Osteoblast (primary cell): ENCODE measurements around the gene DMD. TPM values are rescaled to one million over a fixed set of nuclear protein-coding genes. Genes with fewer than 3 reads are reported as not detected.

Experiments used
- DNase-seq: peaks from one replicate; pipeline ENCODE4 v3.0.0; 2011; ENCODE audit warnings: low spot score, mixed read lengths; ENCODE audit not compliant: insufficient read length; ENCODE audit errors: missing footprints
- H2AFZ ChIP-seq: 2 replicates; pipeline ENCODE4 v1.6.0; 2011; ENCODE audit warnings: mild to moderate bottlenecking, low read length
- H3K27ac ChIP-seq: 2 replicates; pipeline ENCODE4 v1.5.1; 2011; ENCODE audit warnings: mild to moderate bottlenecking, low read depth, low read length, moderate library complexity
- H3K27me3 ChIP-seq: 2 replicates; pipeline ENCODE4 v1.6.0; 2012; ENCODE audit warnings: mild to moderate bottlenecking, control low read depth, inconsistent platforms, low read length, moderate library complexity; ENCODE audit not compliant: insufficient read depth
- H3K36me3 ChIP-seq: 2 replicates; pipeline ENCODE4 v1.5.1; 2011; ENCODE audit warnings: mild to moderate bottlenecking, low read length, control low read depth, moderate library complexity; ENCODE audit not compliant: insufficient read depth
- H3K4me1 ChIP-seq: 2 replicates; pipeline ENCODE4 v1.5.1; 2011; ENCODE audit warnings: mild to moderate bottlenecking, low read length, control low read depth, moderate library complexity; ENCODE audit not compliant: insufficient read depth
- H3K4me2 ChIP-seq: 2 replicates; pipeline ENCODE4 v1.6.0; 2011; ENCODE audit warnings: mild to moderate bottlenecking, low read length; ENCODE audit not compliant: insufficient read depth
- H3K4me3 ChIP-seq: fragments of 200-600 bp; sonication (generic); 3 replicates; pipeline ENCODE4 v1.5.1; 2012; ENCODE audit warnings: mild to moderate bottlenecking, low read length, inconsistent platforms; ENCODE audit not compliant: insufficient read depth
- H3K79me2 ChIP-seq: 2 replicates; pipeline ENCODE4 v1.6.0; 2012; ENCODE audit warnings: mild to moderate bottlenecking, low read length, control low read depth, inconsistent platforms; ENCODE audit not compliant: insufficient read depth
- H3K9me3 ChIP-seq: 2 replicates; pipeline ENCODE4 v1.5.1; 2011; ENCODE audit warnings: low read depth, low read length, control low read depth
- H4K20me1 ChIP-seq: 2 replicates; pipeline ENCODE4 v1.6.0; 2012; ENCODE audit warnings: mild to moderate bottlenecking, low read length, control low read depth; ENCODE audit not compliant: insufficient read depth
- total RNA-seq: library from RNA; depleted of rRNA; stranded (reverse); fragments of >200 nt; gene quantifications from 2 replicates; pipeline ENCODE4 v1.2.3, GENCODE V29; 2012
- TF ChIP-seq, protein P1 (sequence below): IDR thresholded peaks from 2 replicates; pipeline ENCODE4 v1.5.1; 2011; ENCODE audit warnings: mild to moderate bottlenecking, low read depth, low read length, moderate library complexity; ENCODE audit errors: extremely low read depth

Gene DMD
- total RNA-seq, 1 donor = 12.7 TPM

- Histone ChIP-seq H3K4me3 (no peak overlapping the region), H3K4me1 (no peaks in the 10 kb centered on the region), H3K27ac (no peak overlapping the region), H3K27me3 (no peaks in the 10 kb centered on the region), H3K36me3 (no peaks in the 10 kb centered on the region), H4K20me1 (no peaks in the 10 kb centered on the region), H3K9me3 (no peaks in the 10 kb centered on the region), H3K4me2 (no peak overlapping the region), H3K79me2 (no peaks in the 10 kb centered on the region), H2AFZ (no peak overlapping the region)
- DNase-seq = no peak
- TF ChIP-seq, protein P1, sequence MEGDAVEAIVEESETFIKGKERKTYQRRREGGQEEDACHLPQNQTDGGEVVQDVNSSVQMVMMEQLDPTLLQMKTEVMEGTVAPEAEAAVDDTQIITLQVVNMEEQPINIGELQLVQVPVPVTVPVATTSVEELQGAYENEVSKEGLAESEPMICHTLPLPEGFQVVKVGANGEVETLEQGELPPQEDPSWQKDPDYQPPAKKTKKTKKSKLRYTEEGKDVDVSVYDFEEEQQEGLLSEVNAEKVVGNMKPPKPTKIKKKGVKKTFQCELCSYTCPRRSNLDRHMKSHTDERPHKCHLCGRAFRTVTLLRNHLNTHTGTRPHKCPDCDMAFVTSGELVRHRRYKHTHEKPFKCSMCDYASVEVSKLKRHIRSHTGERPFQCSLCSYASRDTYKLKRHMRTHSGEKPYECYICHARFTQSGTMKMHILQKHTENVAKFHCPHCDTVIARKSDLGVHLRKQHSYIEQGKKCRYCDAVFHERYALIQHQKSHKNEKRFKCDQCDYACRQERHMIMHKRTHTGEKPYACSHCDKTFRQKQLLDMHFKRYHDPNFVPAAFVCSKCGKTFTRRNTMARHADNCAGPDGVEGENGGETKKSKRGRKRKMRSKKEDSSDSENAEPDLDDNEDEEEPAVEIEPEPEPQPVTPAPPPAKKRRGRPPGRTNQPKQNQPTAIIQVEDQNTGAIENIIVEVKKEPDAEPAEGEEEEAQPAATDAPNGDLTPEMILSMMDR = no peak
Measured at GRCh38 chrX:31433856-31434255, 1777.5 kb downstream of the DMD start.

DNA sequence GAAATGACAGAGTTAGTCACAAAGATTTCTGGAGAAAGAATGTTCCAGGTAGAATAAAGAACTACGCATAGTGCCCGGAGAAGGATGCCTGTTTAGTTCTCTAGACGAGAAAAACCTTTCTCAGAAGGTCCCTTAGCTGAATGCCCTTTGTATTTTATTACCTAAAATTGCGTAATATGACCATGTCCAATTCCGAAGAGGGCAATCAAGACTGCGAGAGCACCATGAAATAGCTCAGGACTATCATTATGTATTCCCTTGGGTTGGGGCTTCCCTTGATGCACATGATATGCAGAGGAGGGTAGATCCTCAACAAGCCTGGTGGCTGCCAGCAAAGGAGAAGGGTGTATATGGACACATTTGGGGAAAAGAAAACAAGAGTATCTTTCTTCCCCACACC lies 1781.4 kb downstream of the DMD start:
- Histone ChIP-seq H3K36me3 (no peaks in the 10 kb centered on the region), H2AFZ (no peak overlapping the region), H3K4me1 (no peaks in the 10 kb centered on the region), H3K79me2 (no peaks in the 10 kb centered on the region), H4K20me1 (no peaks in the 10 kb centered on the region), H3K27me3 (no peaks in the 10 kb centered on the region), H3K4me2 (no peak overlapping the region), H3K4me3 (no peak overlapping the region), H3K9me3 (no peaks in the 10 kb centered on the region), H3K27ac (no peak overlapping the region)
- no peak for DNase-seq
- TF ChIP-seq, protein P1 = no peak

- peak overlapping the region; percentile 36 for H3K4me3 ChIP-seq
- no peaks in the 10 kb centered on the region for H3K9me3 ChIP-seq
- H3K4me1 ChIP-seq = no peaks in the 10 kb centered on the region
- no peaks in the 10 kb centered on the region for H3K27me3 ChIP-seq
- no peak for DNase-seq
- TF ChIP-seq, protein P1 = peak; percentile 44
- peak overlapping the region; percentile 66 for H2AFZ ChIP-seq
- H3K79me2 ChIP-seq = no peaks in the 10 kb centered on the region
- no peaks in the 10 kb centered on the region for H3K36me3 ChIP-seq
- H3K4me2 ChIP-seq = peak overlapping the region; percentile 71
- H4K20me1 ChIP-seq = no peaks in the 10 kb centered on the region
- no peak overlapping the region for H3K27ac ChIP-seq
Measured at GRCh38 chrX:31423609-31424189, 1787.7 kb downstream of the DMD start.

DNA sequence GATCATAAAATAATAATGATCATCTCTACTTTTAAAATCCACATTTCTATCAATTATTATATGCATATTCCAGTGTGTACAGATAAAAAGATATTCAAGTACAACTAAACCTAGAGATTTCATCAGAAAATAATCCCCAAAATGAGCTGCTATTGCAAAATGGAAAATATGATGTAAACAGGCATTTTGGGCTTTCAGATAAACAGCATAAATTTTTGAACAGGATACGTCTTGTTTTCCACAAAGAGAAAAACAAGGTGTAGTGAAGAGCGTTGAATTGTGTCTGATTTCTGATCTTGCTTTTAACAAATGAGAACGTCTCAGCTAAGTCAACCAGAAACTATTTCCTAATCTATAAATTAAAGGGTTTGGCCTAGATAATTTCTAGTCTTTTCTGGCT lies 1789.9 kb downstream of the DMD start:
- Histone ChIP-seq H3K4me2 (no peak overlapping the region), H3K79me2 (no peaks in the 10 kb centered on the region), H3K36me3 (no peaks in the 10 kb centered on the region), H3K4me3 (no peak overlapping the region), H3K27ac (no peak overlapping the region), H2AFZ (no peak overlapping the region), H3K4me1 (no peaks in the 10 kb centered on the region), H3K9me3 (no peaks in the 10 kb centered on the region), H3K27me3 (no peaks in the 10 kb centered on the region), H4K20me1 (no peaks in the 10 kb centered on the region)
- no peak for DNase-seq
- TF ChIP-seq, protein P1 = no peak
